Measurements from ENCODE around the gene ACTL6B. TPM values are rescaled to one million over a fixed set of nuclear protein-coding genes. Genes with fewer than 3 reads are reported as not detected.

Gene ACTL6B
- total and polyA plus RNA-seq, 2 of the 8 experiments (the other 6 are each of a cell fraction or from before 2014, with no cell fraction given), result 2.1 to 4.5 TPM

DNA sequence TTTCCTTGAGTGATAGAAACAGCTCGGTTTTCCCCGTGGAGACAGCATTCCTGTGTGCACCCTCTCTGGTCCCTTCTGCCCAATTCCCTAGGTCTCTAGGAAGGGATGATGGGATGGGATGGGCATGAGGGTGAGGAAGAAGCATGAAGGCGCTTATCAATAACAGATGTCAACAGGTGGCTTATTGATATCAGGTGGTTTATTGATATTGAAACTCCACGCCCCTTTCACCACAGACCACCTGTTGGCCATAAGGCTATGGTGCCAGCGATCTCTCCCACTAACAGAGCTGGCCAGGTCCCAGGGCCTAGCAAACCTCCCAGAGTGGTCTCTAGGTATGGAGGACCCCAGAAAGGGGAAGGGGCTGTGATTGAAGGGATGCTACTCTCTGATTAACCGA, 36.0 kb downstream of the ACTL6B start:
- Histone ChIP-seq H3K4ac (replicated peaks; ENCODE audit: insufficient read length, low read depth, low read length) (no peak overlapping the region), H2AFZ (ENCODE audit: low read length) (no peak overlapping the region), H4K8ac (ENCODE audit: extremely low read depth, insufficient read depth, low read length) (no peak overlapping the region), H3K27ac (ENCODE audit: low read depth, low read length) (no peak overlapping the region), H2BK12ac (ENCODE audit: low read depth, low read length) (no peak overlapping the region), H3K14ac (ENCODE audit: insufficient read length) (no peak overlapping the region), H2BK120ac (replicated peaks; ENCODE audit: low read depth, low read length) (no peak overlapping the region), H3K36me3 (ENCODE audit: control insufficient read depth in 2 of 4, insufficient read depth in 4 of 4, low read length in 3 of 4) (no peaks in the 10 kb centered on the region), H3K4me1 (replicated peaks in 1 of 4; ENCODE audit: control insufficient read depth in 3 of 4, insufficient read depth in 4 of 4, low read length in 3 of 4) (no peaks in the 10 kb centered on the region), H3K27me3 (replicated peaks in 1 of 4; ENCODE audit: control insufficient read depth in 3 of 4, extremely low read depth in 1 of 4, insufficient read depth in 3 of 4, low read length in 3 of 4) (no peaks in the 10 kb centered on the region; a peak in 1 of 7 replicates), H3K56ac (replicated peaks; ENCODE audit: insufficient read length, low read depth, low read length) (no peak overlapping the region), H3K9ac (replicated peaks in 1 of 4; ENCODE audit: extremely low read depth in 1 of 4, low read depth in 3 of 4, low read length in 3 of 4) (no peak overlapping the region), H3K4me3 (ENCODE audit: extremely low read depth in 1 of 4, insufficient read depth in 2 of 4, low read depth in 3 of 4, low read length in 4 of 4) (no peak overlapping the region), H3K18ac (ENCODE audit: extremely low read depth, low read length) (no peak overlapping the region), H3K23ac (ENCODE audit: insufficient read length) (no peak overlapping the region), H3K79me2 (ENCODE audit: control insufficient read depth in 1 of 2, insufficient read depth in 2 of 2, low read length in 2 of 2) (no peaks in the 10 kb centered on the region), H3K4me2 (ENCODE audit: insufficient read depth in 1 of 2, low read depth in 2 of 2, low read length in 2 of 2) (no peak overlapping the region), H2BK20ac (ENCODE audit: low read length) (no peak overlapping the region), H2BK15ac (ENCODE audit: low read length) (no peak overlapping the region), H3K23me2 (ENCODE audit: low read depth, low read length) (no peaks in the 10 kb centered on the region), H4K5ac (ENCODE audit: insufficient read length, low read depth, low read length) (no peak overlapping the region), H3K79me1 (ENCODE audit: low read depth, low read length) (no peaks in the 10 kb centered on the region), H3K9me3 (ENCODE audit: insufficient read depth in 2 of 2, low read depth in 1 of 2, low read length in 1 of 2) (no peaks in the 10 kb centered on the region), H2BK5ac (ENCODE audit: low read depth, low read length) (no peak overlapping the region), H4K91ac (replicated peaks; ENCODE audit: insufficient read length, low read length) (no peak overlapping the region), H2AK5ac (ENCODE audit: low read depth, low read length) (no peak overlapping the region), H4K20me1 (replicated peaks in 1 of 2; ENCODE audit: control insufficient read depth in 1 of 2, insufficient read depth in 2 of 2, low read length in 2 of 2) (no peaks in the 10 kb centered on the region)
- FAIRE-seq (no peak), DNase-seq (ENCODE audit: low read depth in 1 of 2, low spot score in 2 of 2) (no peak)
- WGBS, 2 experiments (ENCODE audit: extremely low coverage in 1 of 2, insufficient coverage in 1 of 2, insufficient read length in 1 of 2, insufficient replicate concordance in 2 of 2, low coverage in 1 of 2, low lambda C conversion rate in 2 of 2, missing lambda C conversion rate in 1 of 2), result 85% methylated on average over 6 of the region's 6 CpGs; no CpG with 5 or more reads in 1 of the 2 experiments
- ChIA-PET POLR2A (ENCODE audit: partially characterized antibody) (interaction anchor here (1.1 to 2.2 kb wide), 4 partner anchors 8 to 18 kb away, joined by 4 to 9 read pairs (median 6); partner anchors contain the start of genes MOSPD3 and PCOLCE), CTCF (ENCODE audit: partially characterized antibody) (interaction anchor here (1.1 to 3.3 kb wide), 4 partner anchors 8 to 71 kb away, joined by 3 to 20 read pairs (median 8); partner anchors contain the start of gene MOSPD3)
- TF ChIP-seq CTBP2 (IDR thresholded peaks at IDR 0.05; ENCODE audit: borderline replicate concordance, insufficient read depth, insufficient read length, low read length) (no peak), GABPA (IDR thresholded peaks at IDR 0.05; ENCODE audit: borderline replicate concordance, insufficient read depth, low read length) (no peak), POU5F1 (IDR thresholded peaks at IDR 0.05; ENCODE audit: low read depth, low read length) (no peak), SRF (IDR thresholded peaks at IDR 0.05; ENCODE audit: low read depth, low read length) (no peak), CBX5 (IDR thresholded peaks at IDR 0.05; ENCODE audit: low read depth, low read length) (no peak), SP1 (IDR thresholded peaks at IDR 0.05; ENCODE audit: low read depth, low read length) (no peak), CBX8 (IDR thresholded peaks at IDR 0.05; ENCODE audit: borderline replicate concordance, low read depth, low read length) (no peak)

All from H1 (cell line).